Activated CD4-positive, CD25-positive, alpha-beta regulatory T cell treated with anti-CD3 and anti-CD28 coated beads, Interleukin-2, amount 50 U/mL, for 72 hours (primary cell): ENCODE measurements around the gene OTP.
"Not testable (repeated sequence)": the region's sequence is repeated elsewhere in the genome, so short reads cannot be mapped to it uniquely, and the experiment has no call there.

Experiments used
- DNase-seq: peaks from one replicate; pipeline ENCODE4 v3.0.0; 2021

The OTP gene

DNA sequence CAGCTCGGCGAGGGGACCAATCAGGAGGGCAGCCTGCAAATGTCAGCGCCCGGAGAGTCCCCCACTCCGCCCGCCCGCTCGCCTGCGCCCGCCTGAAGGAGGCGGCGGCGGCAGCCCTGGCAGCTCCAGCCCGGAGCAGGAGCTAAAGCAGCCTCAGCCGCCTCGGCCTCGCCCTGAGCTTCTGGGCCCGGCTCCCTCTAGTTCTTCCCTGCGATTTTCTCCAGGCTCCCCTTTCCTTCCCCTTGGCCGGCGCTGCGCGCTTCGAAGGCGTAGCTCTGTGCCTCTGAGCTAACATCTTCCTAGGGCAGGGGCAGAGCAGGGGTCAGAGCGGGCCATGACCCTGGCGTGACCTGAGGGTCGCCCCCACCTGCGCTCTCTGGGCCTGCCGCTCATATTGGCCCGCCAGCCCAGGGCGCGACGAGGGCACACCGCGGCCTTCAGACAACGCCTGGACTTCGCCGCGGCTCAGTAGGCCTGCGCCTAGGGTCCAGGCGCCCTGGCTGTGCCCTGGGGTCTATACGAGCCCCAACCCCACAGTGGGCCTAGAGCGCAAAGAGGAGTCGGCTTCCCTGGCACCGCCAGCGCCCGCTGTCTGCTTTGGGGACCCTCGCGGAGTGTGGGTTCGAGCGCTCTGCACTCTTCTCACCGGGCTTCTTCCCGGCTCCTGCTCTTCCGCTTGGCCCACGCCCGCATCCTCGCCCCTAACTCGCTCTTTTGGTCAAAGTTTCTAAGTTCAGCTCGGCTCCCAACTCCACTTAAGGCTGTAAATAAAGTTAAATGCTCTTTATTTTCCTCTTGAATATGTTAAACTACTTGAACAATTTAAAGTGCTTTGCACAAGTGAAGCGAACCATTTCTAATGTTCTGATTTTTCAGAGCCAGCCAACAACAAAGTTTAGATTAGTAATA is 504 bp upstream of the OTP start:
- no peak for DNase-seq

DNA sequence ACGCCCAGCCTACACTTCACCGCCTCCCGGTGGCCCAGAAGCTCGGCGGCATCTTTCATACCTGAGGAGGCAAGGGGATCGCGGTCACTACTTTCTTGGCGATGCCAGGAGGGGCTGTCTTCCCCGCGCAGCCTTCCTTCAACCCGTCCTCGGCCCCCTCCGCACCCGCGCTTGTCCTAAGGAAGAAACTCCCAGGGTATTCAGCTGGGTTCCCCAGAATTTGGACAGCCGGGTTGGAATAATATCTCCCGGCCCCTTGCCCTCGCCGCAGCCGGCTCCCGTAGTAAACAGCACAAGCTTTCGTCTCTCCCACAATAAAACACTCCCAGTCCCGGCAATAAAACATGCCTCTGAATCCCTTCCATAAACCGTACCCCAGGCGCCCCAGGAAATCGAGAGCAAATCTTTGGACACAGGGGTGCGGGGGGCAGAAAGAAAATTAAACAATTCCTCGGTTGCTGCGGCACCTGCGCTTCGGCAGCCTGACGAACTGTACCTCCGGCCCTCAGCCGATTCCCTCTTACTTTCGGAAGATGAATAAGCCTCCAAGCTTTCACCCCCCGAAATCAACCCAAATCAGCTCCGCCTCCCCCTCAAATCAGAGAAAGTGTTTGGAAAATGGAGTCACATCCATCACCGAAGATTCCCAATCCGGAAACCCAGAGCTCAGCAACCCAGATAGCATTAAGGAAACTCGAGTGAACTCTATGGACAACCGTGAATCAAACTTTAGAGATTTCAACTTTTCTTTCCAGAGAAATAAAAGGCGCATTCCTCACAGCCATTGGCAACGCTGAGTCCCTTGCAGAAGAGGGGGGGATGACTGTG is 1.1 kb downstream of the OTP start:
- no peak for DNase-seq

DNA sequence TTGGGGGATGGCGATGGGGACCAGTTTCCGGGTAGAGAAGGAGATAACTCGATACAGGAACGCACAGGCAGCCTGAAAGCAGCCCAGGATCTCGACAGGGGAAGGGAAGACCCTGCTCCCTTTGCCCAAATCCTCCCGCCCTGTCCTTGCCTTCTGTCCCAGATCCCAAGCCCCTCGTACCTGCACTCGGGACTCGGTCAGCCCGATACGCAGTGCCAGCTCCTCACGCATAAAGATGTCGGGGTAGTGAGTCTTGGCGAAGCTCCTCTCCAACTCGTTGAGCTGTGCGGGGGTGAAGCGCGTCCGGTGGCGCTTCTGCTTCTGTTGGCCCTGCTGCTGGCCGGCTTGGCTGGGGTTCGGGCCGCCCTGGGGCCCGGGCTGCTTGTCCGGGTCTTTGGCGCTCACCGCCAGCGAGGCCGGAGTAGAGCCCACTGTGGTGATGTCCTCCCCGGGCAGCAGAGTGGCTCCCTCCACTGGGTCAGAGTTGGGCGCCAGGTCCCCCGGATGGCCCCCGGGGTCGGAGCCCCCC is 1.8 kb downstream of the OTP start:
- no peak for DNase-seq

DNA sequence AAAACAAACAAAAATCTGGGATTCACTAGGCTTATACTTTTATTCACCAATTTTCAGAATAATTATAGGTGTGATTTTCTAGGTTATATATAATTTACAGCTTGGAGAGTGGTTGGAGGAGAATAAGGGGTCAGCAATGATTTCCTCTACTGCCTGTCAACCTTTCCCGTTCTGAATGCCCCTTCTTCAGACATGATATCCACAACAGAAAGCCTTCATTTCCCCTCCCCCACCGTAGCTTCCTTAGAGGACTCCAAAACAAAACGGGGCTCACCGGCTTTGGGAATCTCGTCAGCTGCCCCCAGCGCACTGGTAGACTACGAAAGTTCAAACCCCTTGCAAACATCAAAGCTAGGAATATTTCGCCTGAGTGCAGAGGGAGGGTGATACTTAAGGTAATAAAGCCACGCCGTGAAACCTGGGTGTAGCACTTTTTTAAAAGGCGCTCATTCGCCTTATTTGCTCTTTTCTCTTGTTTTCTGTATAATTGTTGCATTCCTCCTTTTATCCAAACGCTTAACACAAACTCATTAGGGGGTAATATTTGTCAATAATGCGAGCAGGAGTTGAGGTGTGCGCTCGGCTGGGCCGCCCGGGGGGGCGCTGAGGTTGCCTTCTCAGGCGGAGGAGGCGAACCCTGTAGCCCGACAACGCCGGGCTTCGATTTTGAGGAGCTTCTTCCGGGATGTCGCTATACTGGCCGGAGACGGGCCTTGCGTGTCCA is 2.4 kb downstream of the OTP start:
- DNase-seq, result no peak

DNA sequence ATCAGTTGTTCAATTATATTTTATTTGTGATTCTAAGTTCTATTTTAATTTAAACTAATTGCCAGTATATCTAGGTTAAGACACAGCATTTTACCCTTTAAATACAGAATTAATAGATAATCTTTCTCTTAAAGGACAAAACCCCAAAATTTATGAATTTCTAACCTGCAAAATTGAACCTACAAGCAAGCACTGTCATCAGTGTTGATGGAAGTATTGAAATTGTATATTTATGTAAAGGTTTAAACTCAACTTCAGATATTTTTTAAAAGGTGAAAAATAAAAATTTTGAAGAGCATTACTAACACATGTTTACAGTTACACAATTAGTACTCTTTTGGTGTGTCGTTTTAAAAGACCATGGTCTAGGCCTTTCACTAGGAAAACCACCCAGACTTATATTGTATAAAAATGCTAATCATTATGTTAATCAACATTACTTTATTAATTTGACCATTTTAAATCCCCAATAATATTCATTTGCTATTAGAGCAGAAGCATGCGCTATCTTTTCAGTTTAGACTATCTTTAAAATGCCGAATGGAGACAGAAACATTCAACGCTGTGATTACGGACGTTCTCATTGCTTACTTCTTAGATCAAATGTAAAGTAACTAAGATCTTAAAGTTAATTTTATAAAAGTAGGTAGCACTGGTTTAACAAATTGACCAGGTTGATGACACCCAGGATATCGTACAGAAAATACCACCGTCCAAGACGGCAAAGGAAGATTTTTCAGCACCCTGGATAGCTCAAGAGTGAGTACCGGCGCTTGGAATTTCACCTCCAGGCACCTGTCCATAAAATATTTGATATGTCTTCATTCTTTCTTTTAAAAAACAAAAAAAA is 3.2 kb downstream of the OTP start:
- no peak for DNase-seq

DNA sequence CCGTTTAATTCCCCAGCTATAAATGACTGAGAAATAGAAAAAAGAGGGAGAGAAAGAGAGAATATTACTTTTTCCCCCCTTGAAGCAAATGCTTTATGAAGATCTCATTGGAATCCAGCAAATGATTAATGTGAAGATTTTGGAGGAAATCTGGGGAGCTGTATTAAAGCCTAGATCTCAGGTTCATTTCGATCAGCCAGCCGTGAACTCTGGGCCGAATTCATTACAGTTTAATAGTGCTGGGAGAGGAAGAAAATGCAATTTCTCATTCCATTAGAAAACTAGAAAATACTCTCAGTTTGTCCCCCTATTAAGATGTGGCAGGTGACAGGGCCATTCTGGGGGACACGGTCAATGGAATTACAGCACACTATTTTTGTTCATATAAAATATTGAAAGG is 4.8 kb downstream of the OTP start:
- DNase-seq, result no peak

DNA sequence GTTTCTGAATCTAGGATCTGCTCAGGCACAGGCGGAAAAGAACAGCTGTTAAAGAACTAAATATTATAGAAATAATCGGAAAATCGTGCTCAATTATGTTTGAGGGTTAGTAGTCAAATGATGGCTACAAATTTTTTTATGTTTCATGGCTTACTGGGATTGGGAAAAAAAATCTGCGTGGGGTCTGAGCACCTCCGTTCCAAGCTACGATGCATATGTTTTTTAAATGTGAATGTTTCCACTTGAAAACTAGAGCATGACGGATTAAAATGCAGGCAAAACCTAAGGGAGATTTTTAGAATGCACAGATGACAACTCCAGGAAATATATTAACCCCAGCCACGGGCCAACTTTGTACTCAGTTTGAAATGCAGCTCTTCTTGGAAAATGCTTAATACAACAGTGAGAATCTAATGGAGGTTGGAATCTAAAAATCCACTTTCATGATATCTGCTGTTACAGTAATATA is 5.3 kb downstream of the OTP start:
- no peak for DNase-seq

DNA sequence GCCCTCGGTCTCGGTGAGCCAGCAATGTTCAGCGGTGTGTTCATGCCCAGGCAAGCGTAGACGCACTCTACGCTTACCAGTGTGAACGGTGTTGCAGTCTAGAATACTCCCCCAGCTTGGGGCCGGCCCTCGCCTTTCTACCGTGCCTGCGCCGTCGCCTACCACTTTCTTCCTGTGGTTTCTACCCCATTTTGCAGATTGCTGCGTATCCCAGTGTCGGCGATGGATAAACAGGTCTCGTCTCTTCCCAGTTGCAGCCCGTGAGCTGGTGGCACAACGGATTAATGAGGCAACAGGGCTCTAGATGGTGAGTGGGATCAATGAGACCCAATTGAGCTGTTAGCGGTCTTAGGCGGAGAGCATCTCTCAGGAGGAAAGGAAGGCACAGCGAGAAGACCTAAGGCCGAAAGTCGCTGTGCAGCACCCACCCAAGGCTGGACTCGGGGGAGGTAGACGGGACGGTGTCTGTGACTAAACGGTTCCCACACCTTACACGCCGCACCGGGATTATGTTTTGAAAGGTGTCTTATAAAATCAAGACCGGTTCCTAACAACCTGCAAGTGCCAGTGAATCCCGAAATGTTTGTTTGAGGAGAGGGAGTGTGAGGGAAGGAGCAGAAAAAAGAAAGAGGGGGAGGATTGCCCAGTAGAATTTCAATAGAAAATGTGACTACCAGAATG is 5.8 kb downstream of the OTP start:
- DNase-seq, result no peak

DNA sequence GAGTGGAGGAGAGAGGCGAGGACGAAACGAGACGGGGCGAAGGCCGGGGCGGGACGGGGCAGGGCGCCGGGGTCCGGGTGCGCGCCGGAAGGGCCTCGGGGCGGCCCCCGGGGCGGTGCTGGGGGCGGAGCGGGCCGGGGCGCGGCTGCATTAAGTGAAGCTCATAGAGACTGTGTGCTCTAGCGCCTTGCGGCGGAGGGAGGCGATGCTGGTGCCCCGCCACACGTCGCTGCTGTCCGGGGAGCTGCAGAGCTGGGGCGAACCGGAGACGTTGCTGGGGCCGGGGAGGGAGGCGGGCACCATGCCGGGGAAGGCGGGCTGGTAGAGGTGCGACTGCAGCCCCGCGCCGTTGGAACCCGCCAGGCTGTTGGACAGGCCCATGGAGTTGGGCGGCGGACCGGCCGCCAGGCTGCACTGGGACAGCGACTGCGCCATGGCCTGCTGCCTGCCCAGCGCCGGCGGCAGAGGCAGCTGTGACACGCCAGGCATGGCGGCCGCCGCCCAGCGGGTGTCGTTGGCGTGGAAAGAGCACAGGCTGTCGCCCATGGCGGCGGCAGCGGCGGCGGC is 8.3 kb downstream of the OTP start:
- peak; percentile 41 for DNase-seq

DNA sequence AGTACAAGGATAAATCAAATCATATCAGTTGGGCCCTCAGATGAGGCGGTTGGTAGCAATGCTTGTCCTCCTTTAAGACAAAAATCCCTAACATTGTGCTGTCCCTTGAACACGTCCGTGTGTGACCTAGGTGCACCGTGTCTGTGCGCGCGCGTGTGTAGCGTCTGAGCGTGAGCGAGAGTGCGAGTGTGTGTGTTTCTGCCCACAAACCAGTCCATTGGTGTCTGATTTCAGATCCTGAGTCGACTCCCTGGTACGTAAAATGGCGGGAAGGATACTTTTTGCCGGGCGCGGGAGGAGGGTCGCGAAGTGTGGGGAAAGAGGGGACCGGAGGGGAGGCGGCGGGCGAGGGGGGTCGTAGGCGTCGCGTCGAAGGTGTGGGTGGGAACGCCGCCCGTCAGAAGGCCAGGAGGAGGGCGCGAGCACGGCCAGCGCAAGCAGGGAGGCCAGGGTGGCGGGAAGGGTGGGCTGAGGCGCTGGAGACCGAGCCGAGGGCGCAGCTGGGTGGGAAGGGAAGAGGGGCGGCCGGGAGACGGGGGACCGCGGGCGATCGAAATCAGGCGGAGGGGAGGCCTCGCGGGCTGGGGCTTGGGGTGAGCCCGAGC is 8.9 kb downstream of the OTP start:
- no peak for DNase-seq

DNA sequence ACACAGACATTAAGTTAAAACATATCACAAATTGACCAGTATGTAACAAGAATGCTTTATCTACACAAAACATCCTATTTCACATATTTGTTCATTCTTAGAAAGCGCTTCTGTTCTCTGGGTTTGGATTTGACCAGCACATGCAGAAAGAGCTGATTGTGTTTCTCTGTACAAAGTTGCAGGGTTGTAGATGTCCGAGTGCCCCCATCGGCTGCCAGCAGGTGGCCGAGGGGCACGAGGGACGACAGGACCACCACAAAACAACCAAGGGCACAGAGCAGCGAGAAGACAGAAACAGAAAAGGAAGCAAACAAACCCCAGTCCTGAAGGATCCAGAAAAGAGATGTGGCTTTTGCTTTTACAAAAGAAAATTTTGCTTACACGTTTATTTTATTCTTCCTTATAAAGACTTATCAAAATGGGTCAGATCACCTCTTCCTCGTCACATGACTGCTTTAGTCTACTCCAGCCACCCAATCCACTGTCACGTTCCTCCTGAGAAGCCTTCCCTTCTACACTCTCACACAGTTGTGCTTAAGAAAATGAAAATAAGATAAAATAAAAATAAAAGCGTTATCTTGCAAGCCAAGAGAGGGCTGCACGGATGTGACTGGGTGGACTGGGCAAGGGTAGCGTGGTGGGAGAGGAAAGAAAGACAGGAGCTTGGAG is 9.5 kb downstream of the OTP start:
- no peak for DNase-seq

DNA sequence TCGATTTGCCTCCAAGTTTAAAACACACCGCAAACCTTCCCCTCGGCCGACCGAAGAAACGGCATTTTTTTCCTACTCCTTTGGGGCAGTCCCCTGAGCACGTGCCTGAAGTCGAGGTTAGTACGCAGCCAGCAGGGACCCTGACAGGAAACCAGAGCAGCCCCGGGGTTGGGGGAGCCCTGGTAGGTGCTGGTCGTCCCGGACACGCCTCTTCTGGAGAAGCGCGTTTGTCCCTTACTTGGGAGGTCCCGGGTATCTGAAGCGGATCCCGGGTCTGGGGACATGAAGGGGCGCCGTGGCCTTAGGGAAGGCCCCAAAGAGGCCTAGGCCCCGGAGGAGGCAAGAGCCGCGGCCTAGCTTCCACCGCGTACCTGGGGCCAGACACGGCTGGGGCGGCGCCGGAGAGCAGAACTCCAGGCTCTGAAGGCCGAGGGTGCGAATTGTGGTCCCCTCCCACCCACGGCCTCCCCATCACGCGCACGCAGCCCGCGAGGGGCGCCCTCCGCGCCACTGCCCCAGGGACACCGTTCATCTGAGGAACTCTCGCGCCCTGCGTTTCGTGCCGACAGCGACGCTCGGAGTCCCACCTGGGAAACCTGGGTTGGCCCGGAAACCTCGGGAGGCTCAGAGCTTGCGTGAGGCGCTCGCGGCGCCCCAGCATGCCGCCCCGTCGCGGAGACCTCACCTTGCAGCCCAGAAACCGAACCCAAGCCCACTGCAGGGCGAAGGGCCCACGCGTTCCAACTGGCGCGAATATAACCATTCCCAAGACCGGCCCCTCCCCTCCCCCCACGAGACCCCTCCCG is 10.4 kb downstream of the OTP start:
- DNase-seq, result no peak

DNA sequence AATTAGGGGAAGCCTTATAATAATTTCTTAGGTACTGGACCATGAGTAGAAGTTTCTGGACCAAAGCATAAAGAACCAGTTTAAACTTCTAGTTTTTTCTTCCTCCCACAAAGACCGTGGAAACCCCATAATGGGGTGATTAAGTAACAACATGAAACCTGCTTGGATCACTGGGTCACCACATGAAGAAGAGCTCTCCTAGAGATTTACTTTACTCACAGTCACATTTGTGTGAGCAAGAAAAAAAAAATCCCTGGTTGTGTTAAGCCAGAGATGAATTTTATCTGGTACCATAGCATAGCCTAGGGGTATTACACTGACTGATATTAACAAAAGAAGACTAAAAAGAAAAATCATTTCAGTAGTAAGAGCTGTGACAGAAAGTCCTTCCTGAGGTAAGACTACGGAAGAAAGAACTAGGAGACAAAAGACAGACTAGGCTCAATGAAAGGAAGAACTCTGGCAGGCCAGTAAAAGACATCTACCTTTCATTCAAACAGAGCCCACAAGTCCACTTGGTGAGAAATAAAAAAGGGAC is 15.2 kb downstream of the OTP start:
- DNase-seq, result no peak

DNA sequence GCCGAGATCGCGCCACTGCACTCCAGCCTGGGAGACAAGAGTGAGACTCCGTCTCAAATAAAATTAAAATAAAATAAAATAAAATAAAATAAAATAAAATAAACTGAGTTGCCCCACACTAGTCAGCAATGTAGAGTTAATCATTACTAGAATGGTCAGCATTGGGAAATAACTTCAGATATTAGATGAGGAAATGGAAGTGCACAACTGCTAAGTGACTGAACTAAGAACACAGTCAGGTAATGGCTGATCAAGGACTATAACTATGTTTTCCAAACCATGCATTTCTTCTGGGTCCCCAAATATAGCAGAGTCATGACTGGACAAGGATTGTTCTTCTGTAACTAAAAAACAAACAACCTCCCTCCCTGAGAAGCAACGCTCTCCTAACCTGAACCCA is 17.1 kb downstream of the OTP start:
- DNase-seq, result no peak

DNA sequence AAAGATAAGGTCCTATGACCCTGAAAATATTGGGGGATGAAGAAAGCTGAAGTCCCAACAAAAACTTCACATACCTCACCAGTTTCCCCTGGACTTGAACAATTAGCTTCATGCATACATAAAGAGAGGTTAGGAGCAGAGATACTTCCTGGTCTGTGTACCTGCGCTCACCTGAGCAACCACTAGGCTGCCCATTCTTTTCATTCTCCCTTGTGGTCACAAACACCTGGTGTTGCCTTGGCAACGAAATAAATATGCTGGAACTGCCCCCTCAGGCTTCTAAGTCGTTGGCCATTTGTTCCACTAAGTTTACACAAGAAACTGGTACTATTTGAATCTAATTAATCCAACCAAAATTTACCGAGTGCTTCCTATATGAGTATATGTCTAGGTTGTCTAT is 18.1 kb downstream of the OTP start:
- DNase-seq, result no peak

DNA sequence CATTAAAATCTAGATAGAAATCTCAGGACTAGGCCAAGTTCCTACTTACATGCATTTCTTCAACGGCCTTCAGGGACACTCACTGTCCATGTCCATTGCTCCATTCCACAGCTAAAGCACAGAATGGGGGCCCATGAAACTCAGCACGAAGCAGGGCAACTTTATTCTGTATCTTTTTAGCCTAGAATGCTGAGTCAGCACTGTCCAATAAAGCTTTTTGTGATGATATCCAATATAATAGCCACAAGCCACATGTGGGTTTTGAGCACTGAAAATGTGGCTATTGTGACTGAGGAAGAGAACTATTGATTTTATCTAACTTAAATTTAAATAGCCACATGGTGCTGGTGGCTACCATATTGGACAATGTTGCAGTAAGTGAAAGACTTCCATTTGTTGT is 21.6 kb downstream of the OTP start:
- no peak for DNase-seq

DNA sequence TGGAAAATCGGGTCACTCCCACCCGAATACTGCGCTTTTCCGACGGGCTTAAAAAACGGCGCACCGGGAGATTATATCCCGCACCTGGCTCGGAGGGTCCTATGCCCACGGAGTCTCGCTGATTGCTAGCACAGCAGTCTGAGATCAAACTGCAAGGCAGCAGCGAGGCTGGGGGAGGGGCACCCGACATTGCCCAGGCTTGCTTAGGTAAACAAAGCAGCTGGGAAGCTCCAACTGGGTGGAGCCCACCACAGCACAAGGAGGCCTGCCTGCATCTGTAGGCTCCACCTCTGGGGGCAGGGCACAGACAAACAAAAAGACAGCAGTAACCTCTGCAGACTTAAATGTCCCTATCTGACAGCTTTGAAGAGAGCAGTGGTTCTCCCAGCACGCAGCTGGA is 29.6 kb downstream of the OTP start:
- DNase-seq, result not testable (repeated sequence)

DNA sequence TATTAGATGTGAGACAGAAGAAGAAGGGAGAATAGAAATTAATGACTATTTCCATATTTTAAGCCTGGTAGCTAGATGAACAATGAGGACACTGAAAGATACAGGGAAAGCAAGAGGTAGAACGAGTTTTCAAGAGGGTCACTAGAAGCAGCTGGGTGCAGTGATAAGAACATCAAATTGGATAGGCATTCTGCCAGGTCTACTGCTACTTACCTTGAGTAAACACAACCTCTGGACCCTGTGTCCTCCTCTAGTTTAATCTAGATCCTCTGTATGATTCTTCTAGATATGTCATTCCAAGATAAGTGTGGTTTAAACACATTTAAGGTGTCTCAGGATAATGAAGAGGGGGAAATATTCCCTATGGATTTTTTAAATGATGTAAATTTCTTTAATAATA is 31.2 kb downstream of the OTP start:
- DNase-seq, result no peak

DNA sequence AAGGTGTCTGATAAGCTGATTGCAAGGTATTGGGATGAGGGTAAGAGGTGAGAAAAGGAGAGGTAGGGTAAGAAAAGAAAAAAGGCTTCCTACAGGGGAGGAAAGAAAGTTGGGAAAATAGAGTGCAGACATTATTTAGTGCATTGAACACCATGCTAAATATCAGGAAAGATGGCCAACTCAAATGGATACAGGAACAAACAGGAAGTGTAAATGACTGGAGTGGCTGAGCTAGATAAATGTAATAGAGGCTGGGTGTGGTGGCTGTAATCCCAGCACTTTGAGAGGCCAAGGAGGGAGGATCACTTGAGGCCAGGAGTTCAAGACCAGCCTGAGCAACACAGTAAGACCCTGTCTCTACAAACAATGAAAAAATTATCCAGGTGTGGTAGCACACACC is 32.2 kb downstream of the OTP start:
- no peak for DNase-seq
